Measurements from ENCODE around the gene OSBPL5.

DNA sequence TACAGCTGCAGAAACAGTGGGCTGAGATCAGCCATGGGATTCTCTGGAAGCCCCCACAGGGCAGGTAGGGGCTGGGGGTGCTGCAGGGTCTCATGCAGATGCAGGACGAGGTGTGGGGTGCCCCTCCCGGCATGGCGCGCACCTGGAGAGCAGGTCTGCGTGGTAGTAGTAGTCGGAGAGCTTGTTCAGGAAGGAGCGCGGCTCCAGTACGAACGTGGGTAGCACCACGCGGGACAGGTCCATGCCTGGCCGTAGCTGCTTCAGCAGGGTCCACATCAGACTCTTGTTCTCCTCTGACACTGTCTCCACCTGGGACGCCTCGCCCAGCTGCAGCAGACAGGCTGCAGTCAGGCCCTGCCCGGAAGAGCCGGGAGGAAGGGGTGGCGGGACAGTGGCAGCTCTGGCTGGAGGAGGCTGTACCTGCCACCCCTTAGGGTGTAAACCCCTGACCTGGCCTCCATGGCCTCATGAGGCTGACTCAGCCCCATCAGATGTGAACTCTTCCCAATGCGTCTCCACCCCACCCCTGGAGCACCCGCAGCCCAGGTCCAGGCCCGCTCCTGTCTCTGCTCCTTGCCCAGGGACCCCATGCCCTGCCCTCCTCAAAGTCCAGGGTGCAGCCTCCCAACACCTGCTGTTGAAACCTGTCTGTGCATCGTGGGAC, 60.9 kb downstream of the OSBPL5 start:
- TF ChIP-seq, protein P1, sequence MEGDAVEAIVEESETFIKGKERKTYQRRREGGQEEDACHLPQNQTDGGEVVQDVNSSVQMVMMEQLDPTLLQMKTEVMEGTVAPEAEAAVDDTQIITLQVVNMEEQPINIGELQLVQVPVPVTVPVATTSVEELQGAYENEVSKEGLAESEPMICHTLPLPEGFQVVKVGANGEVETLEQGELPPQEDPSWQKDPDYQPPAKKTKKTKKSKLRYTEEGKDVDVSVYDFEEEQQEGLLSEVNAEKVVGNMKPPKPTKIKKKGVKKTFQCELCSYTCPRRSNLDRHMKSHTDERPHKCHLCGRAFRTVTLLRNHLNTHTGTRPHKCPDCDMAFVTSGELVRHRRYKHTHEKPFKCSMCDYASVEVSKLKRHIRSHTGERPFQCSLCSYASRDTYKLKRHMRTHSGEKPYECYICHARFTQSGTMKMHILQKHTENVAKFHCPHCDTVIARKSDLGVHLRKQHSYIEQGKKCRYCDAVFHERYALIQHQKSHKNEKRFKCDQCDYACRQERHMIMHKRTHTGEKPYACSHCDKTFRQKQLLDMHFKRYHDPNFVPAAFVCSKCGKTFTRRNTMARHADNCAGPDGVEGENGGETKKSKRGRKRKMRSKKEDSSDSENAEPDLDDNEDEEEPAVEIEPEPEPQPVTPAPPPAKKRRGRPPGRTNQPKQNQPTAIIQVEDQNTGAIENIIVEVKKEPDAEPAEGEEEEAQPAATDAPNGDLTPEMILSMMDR (IDR thresholded peaks at IDR 0.05; ENCODE audit: low read depth, low read length, poor library complexity, severe bottlenecking): no peak
- TF ChIP-seq EZH2phosphoT487 (IDR thresholded peaks at IDR 0.05; ENCODE audit: borderline replicate concordance, low read length): no peak
